ENCODE measurements around the gene SAPCD1.

The SAPCD1 gene

DNA sequence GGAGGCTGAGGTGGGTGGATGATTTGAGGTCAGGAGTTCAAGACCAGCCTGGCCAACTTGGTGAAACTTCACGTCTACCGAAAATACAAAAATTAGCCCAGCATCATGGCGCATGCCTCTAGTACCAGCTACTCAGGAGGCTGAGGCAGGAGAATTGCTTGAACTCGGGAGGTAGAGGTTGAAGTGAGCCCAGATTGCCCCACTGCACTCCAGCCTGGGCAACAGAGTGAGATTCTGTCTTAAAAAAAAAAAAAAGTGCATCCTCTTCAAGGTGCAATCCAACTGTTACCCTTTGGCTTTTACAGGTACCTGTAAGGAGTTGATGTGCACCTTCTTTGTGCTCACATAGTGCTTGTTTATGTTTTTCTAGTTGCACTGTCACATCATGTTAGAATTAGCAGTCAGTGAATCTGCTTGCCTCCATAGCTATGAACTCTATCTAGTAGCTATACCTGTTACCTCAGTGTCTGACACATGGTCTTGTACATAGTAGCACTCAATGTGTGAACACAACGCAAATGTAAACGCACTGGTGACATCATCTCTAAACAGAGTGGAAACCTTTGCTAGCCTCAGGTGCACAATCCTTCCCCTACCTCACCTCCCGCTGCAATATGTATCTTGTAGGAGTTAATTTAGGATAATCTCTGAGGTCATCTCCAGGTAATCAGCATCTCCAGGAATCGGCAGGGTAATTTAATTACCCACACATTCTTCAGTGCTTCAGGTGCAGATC is 13.0 kb upstream of the SAPCD1 start:
- H3K4me3 ChIP-seq (ENCODE audit: low read depth, low read length) = no peak overlapping the region

DNA sequence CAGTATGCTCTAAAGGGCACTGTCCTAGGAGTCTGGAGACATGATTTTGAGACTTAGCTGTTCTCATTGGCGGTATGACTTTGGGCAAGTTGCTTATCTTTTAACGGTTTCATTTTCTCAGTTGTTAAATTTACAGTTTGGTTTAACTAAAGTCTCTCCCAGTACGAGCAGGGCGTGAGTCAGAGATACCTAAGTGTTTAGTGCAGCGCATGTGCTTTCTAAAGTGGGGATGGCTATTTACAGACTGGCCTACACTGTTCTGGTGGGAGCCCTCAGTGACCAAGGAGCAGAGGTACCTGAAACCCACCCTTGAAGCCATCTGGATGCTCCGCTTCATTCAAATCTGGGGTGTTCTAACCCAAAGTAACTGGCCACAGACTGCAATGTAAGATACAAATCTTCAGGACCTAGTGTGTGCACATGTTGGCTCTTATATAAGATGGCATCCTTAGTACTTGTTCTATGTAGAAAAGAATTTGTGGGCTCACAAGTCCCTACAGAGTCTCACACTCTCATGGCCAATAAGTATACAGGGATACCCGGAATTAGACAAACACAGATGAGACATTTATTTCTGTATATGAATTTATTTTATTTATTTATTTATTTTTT is 11.9 kb upstream of the SAPCD1 start:
- H3K4me3 ChIP-seq (ENCODE audit: low read depth, low read length) = no peak overlapping the region

DNA sequence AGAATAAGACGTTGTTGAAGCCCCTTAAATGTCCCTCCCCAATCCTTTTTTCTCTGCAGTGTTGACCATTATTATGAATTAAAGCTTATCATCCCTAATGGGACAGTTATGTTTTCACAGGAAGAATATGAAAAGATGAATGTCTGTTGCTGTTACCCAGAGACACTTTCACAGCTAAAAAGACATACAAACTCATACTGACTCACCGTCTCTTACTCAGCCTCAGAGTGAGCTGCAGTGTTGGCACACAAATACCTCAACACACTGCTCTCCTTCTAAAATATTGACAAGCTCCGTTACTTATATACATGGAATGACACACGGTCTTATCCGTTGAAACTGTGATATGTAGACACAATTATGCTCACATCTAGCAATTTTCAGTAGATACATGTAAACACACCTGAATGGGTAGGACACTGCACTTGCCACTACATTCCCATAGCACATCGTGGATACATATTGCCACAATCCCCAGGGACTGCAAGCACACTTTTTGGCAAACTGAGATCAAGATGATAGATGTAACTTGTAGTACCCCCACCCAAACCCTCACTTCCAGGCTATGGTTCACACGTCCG is 9.6 kb upstream of the SAPCD1 start:
- H3K4me3 ChIP-seq (ENCODE audit: low read depth, low read length) = no peak overlapping the region

GRCh38 chr6:31758281-31758680 is 4.2 kb upstream of the SAPCD1 start:
- no peak overlapping the region for H3K4me3 ChIP-seq (ENCODE audit: low read depth, low read length)

GRCh38 chr6:31760790-31761189 is 1.7 kb upstream of the SAPCD1 start:
- no peak overlapping the region for H3K4me3 ChIP-seq (ENCODE audit: low read depth, low read length)

DNA sequence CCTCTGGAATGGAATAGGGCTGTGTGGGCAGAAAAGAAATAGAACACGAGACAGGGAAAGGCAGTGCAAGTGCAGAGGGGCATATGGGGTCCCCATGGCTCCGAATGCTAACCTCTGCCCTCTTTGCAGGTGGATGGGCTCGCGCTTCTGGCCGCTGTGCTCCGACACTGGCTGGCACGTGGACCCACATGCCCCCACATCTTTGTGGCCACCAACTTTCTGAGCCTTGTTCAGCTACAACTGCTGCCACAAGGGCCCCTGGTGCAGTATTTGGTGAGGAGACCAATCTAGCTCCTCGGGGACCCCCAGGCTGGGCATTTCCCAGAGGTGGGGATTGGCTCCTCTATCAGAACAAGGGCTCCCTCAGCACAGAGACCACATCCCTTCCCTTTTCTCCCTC is 1.1 kb upstream of the SAPCD1 start:
- H3K4me3 ChIP-seq (ENCODE audit: low read depth, low read length) = no peak overlapping the region

GRCh38 chr6:31762878-31763618 is 592 bp downstream of the SAPCD1 start:
- H3K4me3 ChIP-seq (ENCODE audit: low read depth, low read length) = no peak overlapping the region

- H3K4me3 ChIP-seq (ENCODE audit: low read depth, low read length) = no peak overlapping the region
Measured at GRCh38 chr6:31763619-31763940, 1.1 kb downstream of the SAPCD1 start.

GRCh38 chr6:31764198-31764597 is 1.7 kb downstream of the SAPCD1 start:
- no peak overlapping the region for H3K4me3 ChIP-seq (ENCODE audit: low read depth, low read length)

DNA sequence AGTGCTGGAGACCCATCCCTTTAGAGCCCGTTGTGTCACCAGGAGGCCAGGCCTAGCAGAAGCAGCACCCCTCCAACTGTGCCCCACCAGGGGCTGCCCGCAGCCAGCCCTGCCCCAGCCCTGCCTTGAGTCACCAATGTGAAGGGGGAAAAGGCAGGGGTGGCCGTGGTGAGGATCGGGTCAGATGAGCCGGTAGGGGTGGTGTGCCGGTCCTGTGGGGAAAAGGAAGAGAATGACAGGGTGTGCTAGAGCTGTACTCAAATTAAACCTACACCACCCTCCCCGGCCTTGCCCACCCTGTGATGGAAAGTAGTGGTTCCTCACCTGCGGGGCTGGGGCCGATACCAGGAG is 3.1 kb downstream of the SAPCD1 start:
- H3K4me3 ChIP-seq (ENCODE audit: low read depth, low read length) = no peak overlapping the region

- no peak overlapping the region for H3K4me3 ChIP-seq (ENCODE audit: low read depth, low read length)
Measured at GRCh38 chr6:31765910-31766794, 3.7 kb downstream of the SAPCD1 start.

DNA sequence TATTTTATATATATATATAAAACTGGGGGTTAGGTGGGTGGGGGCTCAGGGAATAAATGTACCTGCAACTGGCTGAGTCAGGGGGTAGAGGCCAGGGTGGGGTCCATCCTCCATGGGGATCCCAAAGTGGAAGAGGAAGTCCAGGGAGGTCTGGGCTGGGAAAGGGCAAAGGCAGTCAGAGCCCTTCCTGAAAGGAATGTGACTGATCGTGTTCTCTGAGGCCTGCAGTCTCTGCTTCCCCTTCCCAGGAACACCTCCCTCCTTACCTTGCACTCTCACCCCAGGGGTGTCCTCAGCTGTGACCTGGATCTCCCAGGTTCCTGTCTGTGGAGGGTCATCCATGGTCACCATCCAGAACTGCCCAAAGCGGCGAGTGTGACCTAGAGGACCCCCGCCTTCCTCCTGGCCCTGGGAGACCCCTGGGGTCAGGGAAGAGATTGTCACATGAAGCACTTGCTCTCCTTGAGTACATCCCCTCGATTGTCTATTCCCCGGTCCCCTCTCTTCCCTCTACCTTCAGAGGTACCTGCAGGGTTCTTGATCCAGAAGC is 4.7 kb downstream of the SAPCD1 start:
- no peak overlapping the region for H3K4me3 ChIP-seq (ENCODE audit: low read depth, low read length)

GRCh38 chr6:31768363-31769257 is 6.2 kb downstream of the SAPCD1 start:
- H3K4me3 ChIP-seq (ENCODE audit: low read depth, low read length) = no peak overlapping the region

GRCh38 chr6:31769684-31770371 is 7.4 kb downstream of the SAPCD1 start:
- no peak overlapping the region for H3K4me3 ChIP-seq (ENCODE audit: low read depth, low read length)

DNA sequence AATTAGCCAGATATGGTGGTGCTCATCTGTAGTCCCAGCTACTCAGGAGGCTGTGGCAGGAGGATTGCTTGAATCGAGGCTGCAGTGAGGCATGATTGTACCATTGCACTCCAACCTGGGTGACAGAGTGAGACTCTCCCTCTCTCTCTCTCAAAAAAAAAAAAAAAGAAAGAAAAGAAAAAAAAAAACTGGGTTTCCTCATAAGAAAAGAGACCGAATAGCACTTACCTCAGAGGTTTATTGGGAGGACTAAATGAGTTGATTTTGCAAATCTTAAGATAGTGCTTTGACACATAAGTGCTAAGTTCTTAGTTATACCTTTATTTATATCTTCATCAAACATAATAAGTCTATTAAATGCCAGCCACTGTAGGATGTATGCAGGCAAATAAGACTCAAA is 8.4 kb downstream of the SAPCD1 start:
- no peak overlapping the region for H3K4me3 ChIP-seq (ENCODE audit: low read depth, low read length)

- no peak overlapping the region for H3K4me3 ChIP-seq (ENCODE audit: low read depth, low read length)
Measured at GRCh38 chr6:31771992-31772358, 9.5 kb downstream of the SAPCD1 start.

DNA sequence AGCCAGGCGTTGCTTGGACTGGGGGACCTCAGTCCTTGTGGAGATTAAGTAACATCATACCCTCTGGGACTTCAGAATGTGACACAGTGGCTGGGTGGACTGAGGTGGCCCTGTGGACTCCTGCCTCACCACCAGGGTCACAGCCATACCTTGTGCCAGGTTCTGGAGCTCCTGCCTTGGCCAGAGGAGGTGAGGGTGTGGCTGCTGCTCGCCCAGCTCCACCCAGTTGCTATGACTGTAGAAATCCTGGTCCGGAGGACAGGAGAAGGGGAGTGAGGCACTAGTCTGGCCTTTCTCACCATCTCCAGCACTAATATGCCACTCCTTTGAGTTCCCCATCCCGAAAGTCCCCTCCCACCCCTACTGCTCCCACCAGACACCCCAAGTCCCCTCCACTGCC is 12.7 kb downstream of the SAPCD1 start:
- H3K4me3 ChIP-seq (ENCODE audit: low read depth, low read length) = no peak overlapping the region

- H3K4me3 ChIP-seq (ENCODE audit: low read depth, low read length) = no peak overlapping the region
Measured at GRCh38 chr6:31775633-31776484, 13.4 kb downstream of the SAPCD1 start.
